Parathyroid adenoma (tissue), 2 donors: ENCODE results near the gene PYY.

ENCODE experiments used
- H2AFZ ChIP-seq: fragments of 300-600 bp; sonication (generic); one replicate; pipeline ENCODE4 v1.7.0; 2017; ENCODE audit warnings: antibody characterized with exemption, mild to moderate bottlenecking
- H3K27ac ChIP-seq: fragments of 300-600 bp; sonication (generic); one replicate; pipeline ENCODE4 v1.7.0; 2017
- H3K27me3 ChIP-seq: fragments of 300-600 bp; sonication (generic); one replicate; pipeline ENCODE4 v1.7.0; 2017; ENCODE audit warnings: low read length; ENCODE audit not compliant: control insufficient read depth, insufficient read depth
- H3K36me3 ChIP-seq: fragments of 300-600 bp; sonication (generic); one replicate; pipeline ENCODE4 v1.7.0; 2017; ENCODE audit warnings: low read length; ENCODE audit not compliant: control insufficient read depth, insufficient read depth
- H3K4me1 ChIP-seq: fragments of 300-600 bp; sonication (generic); one replicate; pipeline ENCODE4 v1.7.0; 2017; ENCODE audit warnings: control low read depth
- H3K4me2 ChIP-seq: fragments of 300-600 bp; sonication (generic); one replicate; pipeline ENCODE4 v1.7.0; 2017; ENCODE audit warnings: low read length
- H3K4me3 ChIP-seq: fragments of 300-600 bp; sonication (generic); one replicate; pipeline ENCODE4 v1.7.0; 2017; ENCODE audit warnings: low read depth, low read length
- H3K79me2 ChIP-seq: fragments of 300-600 bp; sonication (generic); one replicate; pipeline ENCODE4 v1.7.0; 2017; ENCODE audit warnings: control low read depth
- H3K9ac ChIP-seq: fragments of 300-600 bp; sonication (generic); one replicate; pipeline ENCODE4 v1.7.0; 2017; ENCODE audit warnings: mild to moderate bottlenecking
- H3K9me3 ChIP-seq: fragments of 300-600 bp; sonication (generic); one replicate; pipeline ENCODE4 v1.7.0; 2017; ENCODE audit warnings: low read length; ENCODE audit not compliant: control insufficient read depth
- CTCF ChIP-seq: fragments of 300-600 bp; sonication (generic); IDR thresholded peaks from one replicate; pipeline ENCODE4 v1.7.0; 2017; ENCODE audit warnings: antibody characterized with exemption, mild to moderate bottlenecking
- donor health status: primary hyperparathyroidism.

PYY gene

GRCh38 chr17:43909537-43910231, 44.1 kb downstream of the PYY start:
- Histone ChIP-seq H3K36me3 (no peaks in the 10 kb centered on the region), H3K9me3 (no peaks in the 10 kb centered on the region), H3K27ac (no peak overlapping the region), H3K4me3 (no peak overlapping the region), H3K79me2 (no peaks in the 10 kb centered on the region), H3K4me1 (peaks cover 29% of the 10 kb centered on the region), H3K27me3 (no peaks in the 10 kb centered on the region), H2AFZ (no peak overlapping the region), H3K9ac (no peak overlapping the region), H3K4me2 (no peak overlapping the region)
- TF ChIP-seq CTCF, result no peak

DNA sequence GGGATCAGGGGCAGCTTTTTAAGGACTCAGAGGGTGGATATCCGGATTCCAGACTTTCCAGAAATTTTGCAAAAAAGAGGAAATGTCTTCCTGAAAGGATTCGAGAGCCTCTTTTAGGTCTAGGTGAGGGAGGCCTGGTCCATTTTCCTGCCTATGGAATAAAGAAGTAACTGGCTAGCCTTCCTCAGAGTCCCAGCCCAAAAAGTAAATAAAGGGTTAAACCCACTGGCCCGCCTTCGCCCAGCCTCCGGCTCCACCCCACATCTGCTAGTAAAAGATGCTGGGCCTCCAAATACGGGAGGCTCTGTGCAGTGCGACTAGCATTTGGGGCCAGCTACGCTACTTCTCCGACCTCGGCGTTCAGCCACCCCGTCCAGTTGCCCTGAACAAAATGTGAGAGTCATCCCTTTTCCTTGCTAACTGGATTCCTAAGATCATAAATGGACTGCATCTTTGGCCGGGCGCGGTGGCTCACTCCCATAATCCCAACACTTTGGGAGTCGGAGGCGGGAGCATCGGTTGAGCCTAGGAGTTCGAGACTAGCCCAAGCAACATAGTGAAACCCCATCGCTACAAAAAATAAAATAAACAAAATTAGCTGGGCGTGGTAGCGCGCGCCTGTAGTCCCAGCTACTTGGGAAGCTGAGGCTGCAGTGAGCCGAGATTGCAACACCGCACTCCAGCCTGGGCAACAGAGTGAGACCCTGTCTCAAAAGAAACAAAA, 45.6 kb downstream of the PYY start:
- peak overlapping the region; percentile 97 for H3K4me2 ChIP-seq
- peak overlapping the region; percentile 77 for H3K27ac ChIP-seq
- H3K9ac ChIP-seq, result peak overlapping the region; percentile 80
- no peaks in the 10 kb centered on the region for H3K36me3 ChIP-seq
- no peaks in the 10 kb centered on the region for H3K79me2 ChIP-seq
- peak overlapping the region; percentile 95 for H2AFZ ChIP-seq
- TF ChIP-seq CTCF, result no peak
- H3K4me3 ChIP-seq, result peak overlapping the region; percentile 77
- no peaks in the 10 kb centered on the region for H3K9me3 ChIP-seq
- peaks cover 29% of the 10 kb centered on the region for H3K4me1 ChIP-seq
- no peaks in the 10 kb centered on the region for H3K27me3 ChIP-seq

DNA sequence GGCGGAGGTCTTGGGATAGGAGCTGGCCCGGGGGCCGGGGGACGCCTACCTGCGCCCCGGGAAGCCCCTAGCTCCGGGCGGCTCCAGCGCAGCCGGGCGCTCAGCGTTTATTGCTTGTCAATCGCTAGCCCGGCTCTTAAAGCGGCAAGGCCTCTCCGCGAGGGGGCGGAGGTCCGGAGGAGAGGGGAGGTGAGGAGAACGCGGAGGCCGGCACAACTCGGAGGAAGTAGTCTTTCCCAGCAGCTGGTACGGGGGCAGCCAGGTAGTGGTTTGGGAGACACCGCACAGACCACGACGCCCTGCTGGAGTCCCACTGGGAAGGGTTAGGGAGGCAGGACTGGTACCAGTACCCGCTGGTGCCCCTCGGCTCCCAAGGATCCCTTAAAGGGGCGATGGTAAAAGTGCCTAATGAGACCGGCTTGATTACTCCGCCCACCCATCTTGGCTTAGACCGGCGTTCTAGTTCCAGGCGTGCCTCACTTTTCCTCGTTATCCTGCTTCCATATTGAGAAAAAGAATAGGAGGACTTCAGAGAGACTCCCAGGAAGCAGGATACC, 46.2 kb downstream of the PYY start, which contains the start of gene MPP2:
Gene MPP2, minus strand, starts transcription at position 112 of the 557 bp plus-strand sequence. CDS start 3,076 bp downstream, outside the sequence.
- TF ChIP-seq CTCF, result peak; percentile 45
- Histone ChIP-seq H3K79me2 (no peaks in the 10 kb centered on the region), H3K4me1 (peaks cover 29% of the 10 kb centered on the region), H3K36me3 (no peaks in the 10 kb centered on the region), H3K4me2 (peak within 1 kb of the TSS; percentile 97), H3K27ac (peak within 1 kb of the TSS; percentile 77), H3K9me3 (no peaks in the 10 kb centered on the region), H3K9ac (peak within 1 kb of the TSS; percentile 80), H2AFZ (peak within 1 kb of the TSS; percentile 95), H3K27me3 (no peaks in the 10 kb centered on the region), H3K4me3 (peak within 1 kb of the TSS; percentile 77)

DNA sequence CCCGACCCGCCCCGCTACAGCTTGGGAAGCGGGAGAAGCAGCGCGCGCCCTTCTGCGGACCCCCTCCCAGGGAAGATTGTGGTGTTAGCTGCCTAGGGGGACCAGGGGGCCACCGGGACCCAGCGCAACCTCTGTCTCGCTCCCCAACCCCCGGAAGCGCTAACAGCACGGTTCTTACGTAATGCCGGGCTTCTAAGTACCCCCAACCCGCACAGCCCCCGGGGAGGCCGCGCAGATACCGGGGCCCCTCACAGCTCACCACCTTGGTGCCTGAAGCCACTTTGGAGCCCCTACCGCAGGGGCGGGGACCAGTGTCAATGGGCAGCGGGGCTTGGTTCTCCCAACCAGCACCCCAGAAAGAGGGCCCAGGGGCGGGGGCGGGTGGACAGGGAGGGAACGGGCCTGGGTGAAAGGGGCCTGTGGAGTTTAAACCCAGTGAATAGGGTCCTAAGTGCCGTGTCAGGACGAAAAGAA, 46.8 kb downstream of the PYY start:
- H3K27ac ChIP-seq, result peak overlapping the region; percentile 77
- H3K4me1 ChIP-seq, result peaks cover 25% of the 10 kb centered on the region
- peak overlapping the region; percentile 97 for H3K4me2 ChIP-seq
- peak overlapping the region; percentile 80 for H3K9ac ChIP-seq
- no peaks in the 10 kb centered on the region for H3K36me3 ChIP-seq
- no peaks in the 10 kb centered on the region for H3K79me2 ChIP-seq
- H3K27me3 ChIP-seq, result no peaks in the 10 kb centered on the region
- peak overlapping the region; percentile 77 for H3K4me3 ChIP-seq
- TF ChIP-seq CTCF, result no peak
- peak overlapping the region; percentile 95 for H2AFZ ChIP-seq
- no peaks in the 10 kb centered on the region for H3K9me3 ChIP-seq
